Tibial nerve (tissue), 4 donors: ENCODE data around the gene RSPH4A. TPM values are rescaled to one million over a fixed set of nuclear protein-coding genes. Genes with fewer than 3 reads are reported as not detected.

Experiments
- DNase-seq, 2 donors: peaks; one replicate each; pipeline ENCODE4 v3.0.0-alpha.2; 2019; ENCODE audit warnings: low spot score in 2 of 2
- H3K27ac ChIP-seq, 4 donors: fragments of 200-600 bp; sonication (generic) in 3 of 4; one replicate each; pipeline ENCODE4 v1.5.1; 2017 to 2019; ENCODE audit warnings: mild to moderate bottlenecking in 1 of 4
- H3K27me3 ChIP-seq, 2 donors: fragments of 200-600 bp; sonication (generic) in 1 of 2; one replicate each; pipeline versions ENCODE4 v1.5.1 to v1.6.0; 2017 to 2019
- H3K36me3 ChIP-seq, 3 donors: fragments of 200-600 bp; sonication (generic); one replicate each; pipeline ENCODE4 v1.5.1; 2018 to 2019
- H3K4me1 ChIP-seq, 4 donors: fragments of 200-600 bp; sonication (generic) in 3 of 4; one replicate each; pipeline ENCODE4 v1.5.1; 2017 to 2019
- H3K4me3 ChIP-seq, 4 donors: fragments of 200-600 bp; sonication (generic) in 3 of 4; one replicate each; pipeline ENCODE4 v1.5.1; 2017 to 2019; ENCODE audit warnings: mild to moderate bottlenecking in 1 of 4, moderate library complexity in 1 of 4
- H3K9me3 ChIP-seq, 4 donors: fragments of 200-600 bp; sonication (generic) in 3 of 4; one replicate each; pipeline ENCODE4 v1.5.1; 2017 to 2019
- EP300 ChIP-seq, 2 donors: sonication (generic); formaldehyde crosslinking; IDR thresholded peaks; one replicate each; pipeline ENCODE4 v1.6.1; 2017; ENCODE audit warnings: antibody characterized with exemption in 2 of 2, mild to moderate bottlenecking in 1 of 2
- POLR2A ChIP-seq, 2 donors: fragments of 450-650 bp; IDR thresholded peaks; one replicate each; pipeline ENCODE4 v1.6.1; 2017; ENCODE audit warnings: antibody characterized with exemption in 2 of 2, mild to moderate bottlenecking in 2 of 2, moderate library complexity in 2 of 2
- whole genome bisulfite sequencing, 2 donors: methylation state at CpG; one replicate each; pipeline ENCODE4 v1.1.5; 2018; 5-methylcytosine and 5-hydroxymethylcytosine counted together
- total RNA-seq, 4 donors: library from RNA; depleted of rRNA; stranded (reverse); fragments of >200 nt; gene quantifications; one replicate each; pipeline ENCODE4 v1.1.0, GENCODE V29; 2016
- TF ChIP-seq, protein P1 (sequence below), 5 experiments: fragments of 200-600 bp in 3 of 5; fragments of 450-650 bp in 2 of 5; sonication (generic) in 3 of 5; IDR thresholded peaks; one replicate each; pipeline ENCODE4 v1.5.1; 2016 to 2019; ENCODE audit warnings: antibody characterized with exemption in 5 of 5, mild to moderate bottlenecking in 3 of 5, moderate library complexity in 2 of 5

The RSPH4A gene
- total RNA-seq: under 1 TPM in 3 of 4 donors, not detected in 1; 0.30 to 0.78 (median 0.42) TPM

DNA sequence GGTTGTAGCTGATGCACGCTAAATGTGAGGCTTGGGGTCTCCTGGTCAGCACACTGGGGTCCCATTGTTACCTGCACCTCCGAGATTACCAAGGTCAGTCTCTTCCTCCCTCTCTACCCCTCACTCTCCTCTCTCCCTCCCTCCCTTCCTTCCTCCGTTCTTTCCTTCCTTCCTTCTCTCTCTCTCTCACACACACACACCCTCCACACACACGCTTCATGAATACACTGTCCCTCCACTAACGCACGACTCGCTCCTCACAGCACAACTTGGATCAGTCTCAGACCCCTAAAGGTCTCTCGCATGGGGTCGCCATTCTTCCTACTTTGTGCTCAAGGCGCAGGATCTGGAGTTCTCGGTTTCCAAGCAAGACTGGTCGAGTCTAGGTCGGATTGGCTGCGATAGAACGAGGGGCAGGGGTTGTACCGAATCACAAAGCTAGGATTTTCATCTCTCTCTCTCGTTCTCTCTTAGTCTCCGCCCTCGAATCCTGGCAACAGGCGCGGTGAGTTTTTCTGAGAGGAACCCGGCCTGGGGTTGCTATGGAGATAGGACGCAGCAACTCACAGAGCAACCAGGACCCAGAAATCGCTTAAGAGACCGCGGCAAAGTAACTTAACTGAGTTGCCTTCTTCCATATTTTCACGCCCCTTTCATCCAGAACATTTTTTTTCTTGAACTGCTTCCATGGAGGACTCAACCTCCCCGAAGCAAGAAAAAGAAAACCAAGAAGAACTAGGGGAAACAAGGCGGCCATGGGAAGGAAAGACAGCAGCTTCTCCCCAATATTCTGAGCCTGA lies at the start of gene RSPH4A:
TSS of gene RSPH4A (plus strand) at position 543 of the 800 bp plus-strand sequence. CDS start at position 688, 145 bp downstream.
- WGBS, 2 donors: 0 to 1% methylated on average over 29 of the region's 29 CpGs
- H3K27me3 ChIP-seq: no peaks in the 10 kb centered on the region
- no peaks in the 10 kb centered on the region for H3K9me3 ChIP-seq
- peaks cover 0 to 15% (median 2%) of the 10 kb centered on the region in 4 donors for H3K4me1 ChIP-seq
- peak; percentile 78 to 88 for DNase-seq
- H3K36me3 ChIP-seq: no peaks in the 10 kb centered on the region
- TF ChIP-seq, protein P1, sequence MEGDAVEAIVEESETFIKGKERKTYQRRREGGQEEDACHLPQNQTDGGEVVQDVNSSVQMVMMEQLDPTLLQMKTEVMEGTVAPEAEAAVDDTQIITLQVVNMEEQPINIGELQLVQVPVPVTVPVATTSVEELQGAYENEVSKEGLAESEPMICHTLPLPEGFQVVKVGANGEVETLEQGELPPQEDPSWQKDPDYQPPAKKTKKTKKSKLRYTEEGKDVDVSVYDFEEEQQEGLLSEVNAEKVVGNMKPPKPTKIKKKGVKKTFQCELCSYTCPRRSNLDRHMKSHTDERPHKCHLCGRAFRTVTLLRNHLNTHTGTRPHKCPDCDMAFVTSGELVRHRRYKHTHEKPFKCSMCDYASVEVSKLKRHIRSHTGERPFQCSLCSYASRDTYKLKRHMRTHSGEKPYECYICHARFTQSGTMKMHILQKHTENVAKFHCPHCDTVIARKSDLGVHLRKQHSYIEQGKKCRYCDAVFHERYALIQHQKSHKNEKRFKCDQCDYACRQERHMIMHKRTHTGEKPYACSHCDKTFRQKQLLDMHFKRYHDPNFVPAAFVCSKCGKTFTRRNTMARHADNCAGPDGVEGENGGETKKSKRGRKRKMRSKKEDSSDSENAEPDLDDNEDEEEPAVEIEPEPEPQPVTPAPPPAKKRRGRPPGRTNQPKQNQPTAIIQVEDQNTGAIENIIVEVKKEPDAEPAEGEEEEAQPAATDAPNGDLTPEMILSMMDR (IDR thresholded peaks at IDR 0.05): peak in 1 of 5 experiments; percentile 5
- TF ChIP-seq EP300 (IDR thresholded peaks at IDR 0.05) (no peak), POLR2A (IDR thresholded peaks at IDR 0.05) (no peak)
- H3K4me3 ChIP-seq: peak within 1 kb of the TSS; percentile 35 to 59 (median 46)
- H3K27ac ChIP-seq: peak within 1 kb of the TSS in 3 of 4 donors; percentile 2 to 60 (median 23)

- TF ChIP-seq EP300 (IDR thresholded peaks at IDR 0.05): no peak
- TF ChIP-seq, protein P1 (IDR thresholded peaks at IDR 0.05): no peak
- TF ChIP-seq POLR2A (IDR thresholded peaks at IDR 0.05): no peak
- no peaks in the 10 kb centered on the region for H3K27me3 ChIP-seq
- H3K27ac ChIP-seq: no peak overlapping the region
- no peak for DNase-seq
- H3K4me1 ChIP-seq: peaks cover 0 to 30% (median 13%) of the 10 kb centered on the region in 4 donors
- H3K36me3 ChIP-seq: no peaks in the 10 kb centered on the region
- no peaks in the 10 kb centered on the region for H3K9me3 ChIP-seq
- no peak overlapping the region for H3K4me3 ChIP-seq
Observed at GRCh38 chr6:116568111-116568510, 48.2 kb upstream of the RSPH4A start.

- H3K27ac ChIP-seq: no peak overlapping the region
- WGBS, 2 donors: 65 to 71% methylated on average over 7 of the region's 7 CpGs
- no peaks in the 10 kb centered on the region for H3K36me3 ChIP-seq
- no peaks in the 10 kb centered on the region for H3K9me3 ChIP-seq
- no peak overlapping the region for H3K4me3 ChIP-seq
- peaks cover 0 to 40% (median 21%) of the 10 kb centered on the region in 4 donors for H3K4me1 ChIP-seq
- DNase-seq: no peak
- no peak for TF ChIP-seq POLR2A (IDR thresholded peaks at IDR 0.05)
- no peak for TF ChIP-seq EP300 (IDR thresholded peaks at IDR 0.05)
- TF ChIP-seq, protein P1 (IDR thresholded peaks at IDR 0.05): no peak
- no peaks in the 10 kb centered on the region for H3K27me3 ChIP-seq
Observed at GRCh38 chr6:116568821-116569755, 47.2 kb upstream of the RSPH4A start.

GRCh38 chr6:116570856-116571682 lies 45.2 kb upstream of the RSPH4A start, which contains the start of gene RWDD1:
Gene RWDD1, plus strand, starts transcription at chr6:116571504. Its CDS starts 79 bp downstream, at chr6:116571583.
- DNase-seq: peak; percentile 94 to 95
- H3K4me3 ChIP-seq: peak within 1 kb of the TSS; percentile 66 to 84 (median 70)
- TF ChIP-seq, protein P1 (IDR thresholded peaks at IDR 0.05): peak in 3 of 5 experiments; percentile 19 to 74 (median 41)
- TF ChIP-seq EP300 (IDR thresholded peaks at IDR 0.05) (peak; percentile 40 to 94), POLR2A (IDR thresholded peaks at IDR 0.05) (peak; percentile 24 to 67)
- WGBS, 2 donors: 0% methylated on average over 36 to 58 of the region's 62 CpGs
- peaks cover 0 to 7% (median 0%) of the 10 kb centered on the region in 3 donors for H3K36me3 ChIP-seq
- H3K9me3 ChIP-seq: no peaks in the 10 kb centered on the region
- H3K27me3 ChIP-seq: no peaks in the 10 kb centered on the region
- peak within 1 kb of the TSS; percentile 53 to 91 (median 88) for H3K27ac ChIP-seq
- peaks cover 0 to 54% (median 22%) of the 10 kb centered on the region in 4 donors for H3K4me1 ChIP-seq
